ENCODE data around the gene GZMM. TPM values are rescaled to one million over a fixed set of nuclear protein-coding genes. Genes with fewer than 3 reads are reported as not detected.
"Not testable (repeated sequence)": the region's sequence is repeated elsewhere in the genome, so short reads cannot be mapped to it uniquely, and the experiment has no call there.

The GZMM gene
- total RNA-seq, 2 donors from 2014 or later: 0.51 TPM; not detected in 1

DNA sequence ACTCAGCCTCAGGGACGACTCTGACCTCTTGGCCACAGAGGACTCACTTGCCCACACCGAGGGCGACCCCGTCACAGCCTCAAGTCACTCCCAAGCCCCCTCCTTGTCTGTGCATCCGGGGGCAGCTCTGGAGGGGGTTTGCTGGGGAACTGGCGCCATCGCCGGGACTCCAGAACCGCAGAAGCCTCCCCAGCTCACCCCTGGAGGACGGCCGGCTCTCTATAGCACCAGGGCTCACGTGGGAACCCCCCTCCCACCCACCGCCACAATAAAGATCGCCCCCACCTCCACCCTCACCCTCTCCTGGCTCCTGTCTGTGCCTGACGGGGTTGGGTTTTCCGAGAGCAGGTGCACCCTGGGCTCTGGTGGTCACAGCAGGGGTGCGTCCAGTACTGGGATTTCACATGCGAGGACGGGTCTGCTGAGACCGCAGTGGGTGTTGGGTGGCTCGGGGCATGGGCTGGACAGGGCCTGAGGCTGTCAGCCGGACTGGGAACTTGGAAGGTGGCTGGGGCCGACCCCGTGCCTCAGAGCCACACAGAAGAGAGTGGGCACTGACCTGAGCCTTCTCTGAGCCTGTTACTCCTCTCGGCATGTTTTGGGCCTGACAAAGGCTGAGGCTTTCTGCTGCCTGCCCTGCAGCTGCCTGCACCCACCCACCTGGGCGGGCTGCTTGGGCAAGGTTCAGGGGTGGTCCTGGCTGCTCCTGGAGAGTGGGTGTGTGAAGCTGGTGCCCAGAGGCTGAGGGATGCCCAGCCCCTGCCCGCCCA lies 39.5 kb downstream of the GZMM start:
- H3K9me3 ChIP-seq (ENCODE audit: control insufficient read depth, low read length): no peaks in the 10 kb centered on the region
- H3K36me3 ChIP-seq (ENCODE audit: control insufficient read depth, insufficient read depth, low read length): peaks cover 35% of the 10 kb centered on the region
- TF ChIP-seq, protein P1, sequence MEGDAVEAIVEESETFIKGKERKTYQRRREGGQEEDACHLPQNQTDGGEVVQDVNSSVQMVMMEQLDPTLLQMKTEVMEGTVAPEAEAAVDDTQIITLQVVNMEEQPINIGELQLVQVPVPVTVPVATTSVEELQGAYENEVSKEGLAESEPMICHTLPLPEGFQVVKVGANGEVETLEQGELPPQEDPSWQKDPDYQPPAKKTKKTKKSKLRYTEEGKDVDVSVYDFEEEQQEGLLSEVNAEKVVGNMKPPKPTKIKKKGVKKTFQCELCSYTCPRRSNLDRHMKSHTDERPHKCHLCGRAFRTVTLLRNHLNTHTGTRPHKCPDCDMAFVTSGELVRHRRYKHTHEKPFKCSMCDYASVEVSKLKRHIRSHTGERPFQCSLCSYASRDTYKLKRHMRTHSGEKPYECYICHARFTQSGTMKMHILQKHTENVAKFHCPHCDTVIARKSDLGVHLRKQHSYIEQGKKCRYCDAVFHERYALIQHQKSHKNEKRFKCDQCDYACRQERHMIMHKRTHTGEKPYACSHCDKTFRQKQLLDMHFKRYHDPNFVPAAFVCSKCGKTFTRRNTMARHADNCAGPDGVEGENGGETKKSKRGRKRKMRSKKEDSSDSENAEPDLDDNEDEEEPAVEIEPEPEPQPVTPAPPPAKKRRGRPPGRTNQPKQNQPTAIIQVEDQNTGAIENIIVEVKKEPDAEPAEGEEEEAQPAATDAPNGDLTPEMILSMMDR (conservative IDR thresholded peaks at IDR 0.05): no peak
- 92 to 95% methylated on average over 11 to 27 of the region's 27 CpGs for WGBS, 2 experiments (ENCODE audit: insufficient coverage in 1 of 2, insufficient read length in 1 of 2)
- peaks cover 8% of the 10 kb centered on the region for H3K27me3 Mint-ChIP-seq (ENCODE audit: insufficient read depth)
- H3K9ac ChIP-seq (ENCODE audit: extremely low read depth, low read length, poor library complexity, severe bottlenecking): no peak overlapping the region
- no peak overlapping the region for H3K4me3 Mint-ChIP-seq
- peak overlapping the region; percentile 78 for H3K27ac Mint-ChIP-seq
- peak; percentile 38 for DNase-seq
- peaks cover 9% of the 10 kb centered on the region for H3K36me3 Mint-ChIP-seq (ENCODE audit: low read depth)
- no peaks in the 10 kb centered on the region for H3K9me3 Mint-ChIP-seq
- H3K4me3 ChIP-seq (ENCODE audit: low read length): no peak overlapping the region
- peaks cover 3% of the 10 kb centered on the region for H3K4me1 Mint-ChIP-seq
- no peaks in the 10 kb centered on the region for H3K4me1 ChIP-seq (ENCODE audit: control insufficient read depth, insufficient read depth, low read length)
- peaks cover 3% of the 10 kb centered on the region for H3K27me3 ChIP-seq (ENCODE audit: control insufficient read depth, insufficient read depth, low read length, poor library complexity, severe bottlenecking)
- H3K27ac ChIP-seq (ENCODE audit: low read depth, low read length): no peak overlapping the region

DNA sequence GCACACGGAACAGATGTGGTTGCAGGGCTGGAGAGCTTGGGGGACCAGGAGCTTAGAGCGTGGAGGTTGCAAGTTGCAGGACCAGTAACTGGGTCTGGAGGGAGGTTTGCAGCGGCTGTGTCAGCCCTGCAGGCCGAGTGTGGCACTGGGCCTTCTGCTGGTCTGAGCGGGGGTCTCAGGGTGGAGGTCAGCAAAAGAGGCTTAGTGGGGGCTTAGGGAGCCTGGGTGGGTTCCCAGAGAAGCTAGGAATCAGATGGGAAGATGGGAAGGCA lies 40.1 kb downstream of the GZMM start:
- Histone ChIP-seq H3K4me3 (ENCODE audit: low read length) (no peak overlapping the region), H3K27me3 (ENCODE audit: control insufficient read depth, insufficient read depth, low read length, poor library complexity, severe bottlenecking) (peaks cover 9% of the 10 kb centered on the region), H3K4me1 (ENCODE audit: control insufficient read depth, insufficient read depth, low read length) (no peaks in the 10 kb centered on the region), H3K27ac (ENCODE audit: low read depth, low read length) (no peak overlapping the region), H3K9me3 (ENCODE audit: control insufficient read depth, low read length) (no peaks in the 10 kb centered on the region), H3K36me3 (ENCODE audit: control insufficient read depth, insufficient read depth, low read length) (peaks cover 33% of the 10 kb centered on the region), H3K9ac (ENCODE audit: extremely low read depth, low read length, poor library complexity, severe bottlenecking) (no peak overlapping the region)
- peaks cover 13% of the 10 kb centered on the region for H3K27me3 Mint-ChIP-seq (ENCODE audit: insufficient read depth)
- H3K36me3 Mint-ChIP-seq (ENCODE audit: low read depth): peaks cover 9% of the 10 kb centered on the region
- TF ChIP-seq, protein P1 (conservative IDR thresholded peaks at IDR 0.05): no peak
- H3K4me3 Mint-ChIP-seq: no peak overlapping the region
- H3K27ac Mint-ChIP-seq: peak overlapping the region; percentile 78
- H3K9me3 Mint-ChIP-seq: no peaks in the 10 kb centered on the region
- H3K4me1 Mint-ChIP-seq: peaks cover 3% of the 10 kb centered on the region
- DNase-seq: no peak
- WGBS, 2 experiments (ENCODE audit: insufficient coverage in 1 of 2, insufficient read length in 1 of 2): 95 to 100% methylated on average over 1 to 5 of the region's 5 CpGs

DNA sequence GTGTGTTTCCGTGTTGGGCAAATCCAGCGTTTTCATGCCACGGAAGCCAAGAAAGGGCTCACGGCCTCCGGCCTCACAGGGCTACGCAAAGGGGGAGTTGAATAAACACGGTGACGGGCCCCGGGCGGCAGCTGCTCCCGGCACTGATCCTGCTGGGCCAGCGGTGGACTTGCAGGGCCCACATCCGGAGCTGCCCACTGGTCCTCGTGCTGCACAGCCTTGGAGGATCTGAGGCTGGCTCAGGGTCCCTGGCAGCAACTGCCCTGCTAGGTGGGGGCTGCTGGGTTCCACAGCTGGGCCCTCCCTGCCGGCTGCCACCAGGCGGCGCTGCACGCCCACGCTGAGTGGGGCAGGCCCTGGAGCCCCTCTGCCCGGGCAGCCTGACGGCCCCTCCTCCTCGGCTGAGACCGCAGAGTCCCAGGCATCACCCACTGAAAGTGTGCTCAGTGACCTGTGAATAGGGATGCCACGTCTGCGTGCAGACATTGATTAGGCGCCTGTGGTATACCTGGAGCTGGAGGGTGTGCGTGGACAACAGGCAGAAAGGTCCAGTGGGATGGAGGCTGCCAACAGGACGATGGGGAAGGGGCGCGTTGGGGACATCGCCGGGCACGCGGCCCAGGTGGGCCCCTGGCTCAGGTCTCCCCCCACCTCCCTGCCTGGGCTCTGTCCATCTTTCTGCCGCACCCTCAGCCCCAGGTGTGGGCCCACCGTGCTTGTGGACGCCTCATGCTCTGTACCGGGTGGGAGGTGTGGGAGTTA lies 40.6 kb downstream of the GZMM start:
- H3K27ac Mint-ChIP-seq: peak overlapping the region; percentile 78
- H3K27me3 Mint-ChIP-seq (ENCODE audit: insufficient read depth): peaks cover 17% of the 10 kb centered on the region
- H3K4me1 ChIP-seq (ENCODE audit: control insufficient read depth, insufficient read depth, low read length): no peaks in the 10 kb centered on the region
- H3K27ac ChIP-seq (ENCODE audit: low read depth, low read length): no peak overlapping the region
- H3K36me3 ChIP-seq (ENCODE audit: control insufficient read depth, insufficient read depth, low read length): peaks cover 32% of the 10 kb centered on the region
- peaks cover 9% of the 10 kb centered on the region for H3K36me3 Mint-ChIP-seq (ENCODE audit: low read depth)
- no peaks in the 10 kb centered on the region for H3K9me3 ChIP-seq (ENCODE audit: control insufficient read depth, low read length)
- H3K9ac ChIP-seq (ENCODE audit: extremely low read depth, low read length, poor library complexity, severe bottlenecking): no peak overlapping the region
- 57 to 66% methylated on average over 30 to 38 of the region's 38 CpGs for WGBS, 2 experiments (ENCODE audit: insufficient coverage in 1 of 2, insufficient read length in 1 of 2)
- DNase-seq: peak; percentile 93
- no peak overlapping the region for H3K4me3 ChIP-seq (ENCODE audit: low read length)
- TF ChIP-seq, protein P1 (conservative IDR thresholded peaks at IDR 0.05): peak; percentile 97
- no peaks in the 10 kb centered on the region for H3K9me3 Mint-ChIP-seq
- no peak overlapping the region for H3K4me3 Mint-ChIP-seq
- H3K4me1 Mint-ChIP-seq: peaks cover 3% of the 10 kb centered on the region
- H3K27me3 ChIP-seq (ENCODE audit: control insufficient read depth, insufficient read depth, low read length, poor library complexity, severe bottlenecking): peaks cover 14% of the 10 kb centered on the region

DNA sequence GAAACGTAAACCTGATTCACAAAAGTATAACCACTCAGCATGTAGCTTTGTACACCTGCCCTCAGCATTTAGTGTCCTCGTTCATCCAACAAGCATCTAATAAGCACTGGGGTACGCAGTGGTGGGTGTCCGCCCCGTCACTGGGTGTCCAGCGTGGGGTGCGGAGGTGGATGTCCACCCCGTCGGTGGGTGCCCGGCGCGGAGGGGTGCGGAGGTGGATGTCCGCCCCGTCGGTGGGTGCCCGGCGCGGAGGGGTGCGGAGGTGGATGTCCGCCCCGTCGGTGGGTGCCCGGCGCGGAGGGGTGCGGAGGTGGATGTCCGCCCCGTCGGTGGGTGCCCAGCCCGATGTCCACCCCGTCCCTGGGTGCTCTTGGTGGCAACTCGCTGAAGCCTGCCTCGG lies 41.3 kb downstream of the GZMM start:
- Histone ChIP-seq H3K36me3 (ENCODE audit: control insufficient read depth, insufficient read depth, low read length) (peaks cover 25% of the 10 kb centered on the region), H3K27me3 (ENCODE audit: control insufficient read depth, insufficient read depth, low read length, poor library complexity, severe bottlenecking) (peaks cover 15% of the 10 kb centered on the region)
- H3K4me3 Mint-ChIP-seq; H3K27ac Mint-ChIP-seq; H3K4me3 ChIP-seq (ENCODE audit: low read length); H3K4me1 Mint-ChIP-seq; H3K9ac ChIP-seq (ENCODE audit: extremely low read depth, low read length, poor library complexity, severe bottlenecking); H3K27ac ChIP-seq (ENCODE audit: low read depth, low read length); H3K9me3 Mint-ChIP-seq; H3K9me3 ChIP-seq (ENCODE audit: control insufficient read depth, low read length); DNase-seq; H3K36me3 Mint-ChIP-seq (ENCODE audit: low read depth); H3K4me1 ChIP-seq (ENCODE audit: control insufficient read depth, insufficient read depth, low read length): not testable (repeated sequence)
- peaks cover 17% of the 10 kb centered on the region for H3K27me3 Mint-ChIP-seq (ENCODE audit: insufficient read depth)
- WGBS, 2 experiments (ENCODE audit: insufficient coverage in 1 of 2, insufficient read length in 1 of 2): 91 to 92% methylated on average over 8 to 25 of the region's 34 CpGs
